ENCODE measurements around the gene ITGA6.

- no peak for TF ChIP-seq CTCF (IDR thresholded peaks at IDR 0.05 in 4 of 5, conservative IDR thresholded peaks at IDR 0.05 in 1 of 5)
- TF ChIP-seq POLR2A (IDR thresholded peaks at IDR 0.05) = no peak
Measured at GRCh38 chr2:172478353-172478752, 51.0 kb downstream of the ITGA6 start.

Data from gastrocnemius medialis (tissue), 4 donors.